HepG2 (cell line): ENCODE data around the gene ERMARD. TPM values are rescaled to one million over a fixed set of nuclear protein-coding genes. Genes with fewer than 3 reads are reported as not detected.

Source experiments
- CENPX ChIP-seq: sonication (generic); formaldehyde crosslinking; IDR thresholded peaks from 2 replicates; pipeline ENCODE4 v1.9.0; 2021; ENCODE audit warnings: mild to moderate bottlenecking, missing genetic modification reagents, moderate library complexity
- ELF1 ChIP-seq: sonication (generic); formaldehyde crosslinking; IDR thresholded peaks from 2 replicates; pipeline ENCODE4 v1.4.0; 2020; ENCODE audit warnings: missing genetic modification reagents
- FOXA3 ChIP-seq: IDR thresholded peaks from 2 replicates; pipeline ENCODE4 v1.6.1; 2016; ENCODE audit warnings: missing genetic modification reagents, missing compliant biosample characterization
- KLF9 ChIP-seq: IDR thresholded peaks from 2 replicates; pipeline ENCODE4 v1.6.1; 2016; ENCODE audit warnings: low read depth
- LCORL ChIP-seq, 2 experiments: fragments of 450-650 bp in 1 of 2; sonication (generic) in 1 of 2; formaldehyde crosslinking in 1 of 2; IDR thresholded peaks; 2 replicates each; pipeline versions ENCODE4 v1.5.0 to v1.6.1; 2017 to 2020; ENCODE audit warnings: antibody characterized with exemption in 1 of 2, missing genetic modification reagents in 1 of 2
- MAZ ChIP-seq, 2 experiments: sonication (generic) in 1 of 2; formaldehyde crosslinking in 1 of 2; IDR thresholded peaks; 2 replicates each; pipeline versions ENCODE4 v1.5.0 to v1.6.1; 2012 to 2020; ENCODE audit warnings: low read depth in 2 of 2, mild to moderate bottlenecking in 2 of 2, borderline replicate concordance in 1 of 2, improper control_type of control experiment in 1 of 2, low read length in 1 of 2, missing genetic modification reagents in 1 of 2, moderate library complexity in 1 of 2
- MTF1 ChIP-seq: sonication (generic); formaldehyde crosslinking; IDR thresholded peaks from 2 replicates; pipeline ENCODE4 v1.5.0; 2020; ENCODE audit warnings: missing genetic modification reagents
- NFATC3 ChIP-seq: sonication (generic); formaldehyde crosslinking; IDR thresholded peaks from 2 replicates; pipeline ENCODE4 v1.5.1; 2020; ENCODE audit warnings: mild to moderate bottlenecking, missing genetic modification reagents
- PAF1 ChIP-seq: IDR thresholded peaks from 2 replicates; pipeline ENCODE4 v1.6.1; 2016; ENCODE audit warnings: missing genetic modification reagents, missing compliant biosample characterization
- SKI ChIP-seq: fragments of 450-650 bp; IDR thresholded peaks from one replicate; pipeline ENCODE4 v1.6.1; 2018; ENCODE audit warnings: mild to moderate bottlenecking; ENCODE audit not compliant: partially characterized antibody
- SNAI1 ChIP-seq: sonication (generic); formaldehyde crosslinking; IDR thresholded peaks from 2 replicates; pipeline ENCODE4 v1.5.0; 2020; ENCODE audit warnings: mild to moderate bottlenecking, missing genetic modification reagents, borderline replicate concordance
- SRF ChIP-seq: IDR thresholded peaks from 2 replicates; pipeline ENCODE4 v1.6.1; 2011; ENCODE audit warnings: mild to moderate bottlenecking, low read depth, low read length, moderate library complexity
- ZNF10 ChIP-seq: sonication (generic); formaldehyde crosslinking; IDR thresholded peaks from 2 replicates; pipeline ENCODE4 v1.4.0; 2020; ENCODE audit warnings: mild to moderate bottlenecking, low read depth, missing genetic modification reagents, borderline replicate concordance
- ZNF224 ChIP-seq: sonication (generic); formaldehyde crosslinking; IDR thresholded peaks from 2 replicates; pipeline ENCODE4 v1.5.0; 2020; ENCODE audit warnings: mild to moderate bottlenecking, missing genetic modification reagents
- ZNF674 ChIP-seq: sonication (generic); formaldehyde crosslinking; IDR thresholded peaks from 2 replicates; pipeline ENCODE4 v1.5.0; 2020; ENCODE audit warnings: low read depth, mild to moderate bottlenecking, missing genetic modification reagents
- ZNF747 ChIP-seq: sonication (generic); formaldehyde crosslinking; IDR thresholded peaks from 2 replicates; pipeline ENCODE4 v1.8.1; 2023; ENCODE audit warnings: missing genetic modification reagents, mild to moderate bottlenecking, borderline replicate concordance
- polyA plus RNA-seq, 8 experiments: library from polyadenylated mRNA; depleted of rRNA in 3 of 8; stranded (reverse) in 7 of 8; unstranded in 1 of 8; fragments of >200 nt; fragmentation: Illumina TruSeq in 4 of 8; extraction: Trizol in 4 of 8; gene quantifications; 2 replicates each; pipeline versions ENCODE4 v1.2.1 to v1.2.3, GENCODE V29; 2011 to 2016; ENCODE audit warnings: low read depth in 4 of 8, missing spikeins in 1 of 8, mixed read lengths in 1 of 8; ENCODE audit not compliant: insufficient read depth in 1 of 8
- total RNA-seq, 5 experiments: library from RNA; depleted of rRNA; stranded (reverse); fragments of >200 nt; fragmentation: Illumina TruSeq; extraction: Trizol; gene quantifications; 2 replicates each; pipeline ENCODE4 v1.2.3, GENCODE V29; 2016; ENCODE audit warnings: low read depth in 1 of 5
- TF ChIP-seq, protein P1 (sequence below): sonication (generic); formaldehyde crosslinking; IDR thresholded peaks from 2 replicates; pipeline ENCODE4 v1.4.0; 2020; ENCODE audit warnings: missing genetic modification reagents
- TF ChIP-seq, protein P2 (sequence below): sonication (generic); formaldehyde crosslinking; IDR thresholded peaks from 2 replicates; pipeline ENCODE4 v1.8.1; 2023; ENCODE audit warnings: mild to moderate bottlenecking, inconsistent platforms, moderate library complexity, missing genetic modification reagents, borderline replicate concordance

ERMARD gene
- total and polyA plus RNA-seq, 2 of the 13 experiments (the other 11 are each of a cell fraction or from before 2014, with no cell fraction given) = 8.8 to 10.7 TPM

GRCh38 chr6:169800668-169801395, 49.4 kb downstream of the ERMARD start (continued):
- TF ChIP-seq, protein P1, sequence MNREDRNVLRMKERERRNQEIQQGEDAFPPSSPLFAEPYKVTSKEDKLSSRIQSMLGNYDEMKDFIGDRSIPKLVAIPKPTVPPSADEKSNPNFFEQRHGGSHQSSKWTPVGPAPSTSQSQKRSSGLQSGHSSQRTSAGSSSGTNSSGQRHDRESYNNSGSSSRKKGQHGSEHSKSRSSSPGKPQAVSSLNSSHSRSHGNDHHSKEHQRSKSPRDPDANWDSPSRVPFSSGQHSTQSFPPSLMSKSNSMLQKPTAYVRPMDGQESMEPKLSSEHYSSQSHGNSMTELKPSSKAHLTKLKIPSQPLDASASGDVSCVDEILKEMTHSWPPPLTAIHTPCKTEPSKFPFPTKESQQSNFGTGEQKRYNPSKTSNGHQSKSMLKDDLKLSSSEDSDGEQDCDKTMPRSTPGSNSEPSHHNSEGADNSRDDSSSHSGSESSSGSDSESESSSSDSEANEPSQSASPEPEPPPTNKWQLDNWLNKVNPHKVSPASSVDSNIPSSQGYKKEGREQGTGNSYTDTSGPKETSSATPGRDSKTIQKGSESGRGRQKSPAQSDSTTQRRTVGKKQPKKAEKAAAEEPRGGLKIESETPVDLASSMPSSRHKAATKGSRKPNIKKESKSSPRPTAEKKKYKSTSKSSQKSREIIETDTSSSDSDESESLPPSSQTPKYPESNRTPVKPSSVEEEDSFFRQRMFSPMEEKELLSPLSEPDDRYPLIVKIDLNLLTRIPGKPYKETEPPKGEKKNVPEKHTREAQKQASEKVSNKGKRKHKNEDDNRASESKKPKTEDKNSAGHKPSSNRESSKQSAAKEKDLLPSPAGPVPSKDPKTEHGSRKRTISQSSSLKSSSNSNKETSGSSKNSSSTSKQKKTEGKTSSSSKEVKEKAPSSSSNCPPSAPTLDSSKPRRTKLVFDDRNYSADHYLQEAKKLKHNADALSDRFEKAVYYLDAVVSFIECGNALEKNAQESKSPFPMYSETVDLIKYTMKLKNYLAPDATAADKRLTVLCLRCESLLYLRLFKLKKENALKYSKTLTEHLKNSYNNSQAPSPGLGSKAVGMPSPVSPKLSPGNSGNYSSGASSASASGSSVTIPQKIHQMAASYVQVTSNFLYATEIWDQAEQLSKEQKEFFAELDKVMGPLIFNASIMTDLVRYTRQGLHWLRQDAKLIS = no peak; the same call in 1 of the 2 replicates
- no peak for TF ChIP-seq PAF1 (CRISPR knock-in tag)
- TF ChIP-seq FOXA3 (CRISPR knock-in tag) = peak; percentile 93
- 0 out of 2 replicates have a peak, but pooled peaks have one; percentile 35 for TF ChIP-seq MAZ (IDR thresholded peaks at IDR 0.05; ENCODE audit: borderline replicate concordance, low read depth, low read length)
- peak; percentile 45; the same call in 1 of the 2 replicates for TF ChIP-seq MAZ (CRISPR knock-in tag; IDR thresholded peaks at IDR 0.05; ENCODE audit: low read depth)
- peak; percentile 66 for TF ChIP-seq ELF1 (CRISPR knock-in tag)
- no peak for TF ChIP-seq CENPX (CRISPR knock-in tag)
- TF ChIP-seq ZNF674 (CRISPR knock-in tag) = no peak
- no peak for TF ChIP-seq ZNF10 (CRISPR knock-in tag)
- TF ChIP-seq SNAI1 (CRISPR knock-in tag) = peak; percentile 54; the same call in 1 of the 2 replicates
- TF ChIP-seq, protein P2, sequence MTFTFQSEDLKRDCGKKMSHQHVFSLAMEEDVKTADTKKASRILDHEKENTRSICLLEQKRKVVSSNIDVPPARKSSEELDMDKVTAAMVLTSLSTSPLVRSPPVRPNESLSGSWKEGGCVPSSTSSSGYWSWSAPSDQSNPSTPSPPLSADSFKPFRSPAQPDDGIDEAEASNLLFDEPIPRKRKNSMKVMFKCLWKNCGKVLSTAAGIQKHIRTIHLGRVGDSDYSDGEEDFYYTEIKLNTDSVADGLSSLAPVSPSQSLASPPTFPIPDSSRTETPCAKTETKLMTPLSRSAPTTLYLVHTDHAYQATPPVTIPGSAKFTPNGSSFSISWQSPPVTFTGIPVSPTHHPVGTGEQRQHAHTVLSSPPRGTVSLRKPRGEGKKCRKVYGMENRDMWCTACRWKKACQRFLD (CRISPR knock-in tag) = peak; percentile 90; the same call in 1 of the 2 replicates
- TF ChIP-seq LCORL (IDR thresholded peaks at IDR 0.05) = peak; percentile 72; the same call in 1 of the 2 replicates
- peak; percentile 33 for TF ChIP-seq LCORL (CRISPR knock-in tag; IDR thresholded peaks at IDR 0.05)
- no peak for TF ChIP-seq MTF1 (CRISPR knock-in tag)
- TF ChIP-seq NFATC3 = 0 out of 2 replicates have a peak, but pooled peaks have one; percentile 76
- TF ChIP-seq SRF = 0 out of 2 replicates have a peak, but pooled peaks have one; percentile 46
- TF ChIP-seq ZNF224 (CRISPR knock-in tag) = peak; percentile 72
- peak; percentile 52 for TF ChIP-seq SKI
- TF ChIP-seq KLF9 (CRISPR knock-in tag) = no peak
- TF ChIP-seq ZNF747 (CRISPR knock-in tag) = no peak
